ENCODE measurements around the gene PTGES3. TPM values are rescaled to one million over a fixed set of nuclear protein-coding genes. Genes with fewer than 3 reads are reported as not detected.

The PTGES3 gene
- total and polyA plus RNA-seq, 10 of the 15 experiments (the other 5 are each of a cell fraction or from before 2014, with no cell fraction given) = 117 to 520 (median 175) TPM

DNA sequence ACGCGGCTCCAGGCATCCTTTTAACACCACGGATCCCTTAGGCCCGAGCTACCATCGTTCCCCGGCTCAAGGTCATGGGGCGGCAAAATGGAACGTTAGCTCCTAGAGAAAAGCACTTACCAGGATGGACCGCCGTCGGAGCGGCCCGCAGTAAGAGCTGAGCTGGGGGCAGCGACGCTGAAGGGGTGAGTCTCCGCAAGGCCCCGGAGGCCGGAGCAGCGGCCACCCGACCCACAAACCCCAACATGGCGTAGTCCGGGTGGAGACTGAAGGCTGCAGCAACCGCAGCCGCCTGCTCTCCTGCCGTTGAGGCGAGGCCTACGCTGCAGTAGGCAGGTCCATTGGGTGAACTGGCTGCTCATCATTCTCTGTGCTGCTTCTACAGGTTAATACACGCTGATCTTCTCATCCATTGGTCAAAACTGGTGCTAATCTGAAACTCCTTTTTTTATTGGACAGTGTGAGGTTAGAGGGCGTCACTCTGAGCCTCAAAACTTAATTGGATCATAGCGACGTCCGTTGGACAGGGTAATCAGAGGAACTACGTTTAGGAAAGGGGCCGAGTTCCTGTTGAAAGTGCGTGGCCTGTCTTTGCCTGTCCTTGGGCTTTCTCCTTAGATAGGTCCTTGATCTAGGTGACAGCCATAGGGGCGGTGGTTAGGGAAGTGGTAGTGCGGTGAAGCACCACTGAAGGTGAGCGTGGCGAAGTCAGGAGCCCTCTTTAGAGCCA is 42.2 kb downstream of the PTGES3 start, which contains the start of gene ATP5F1B (continued):
- TF ChIP-seq, protein P1, sequence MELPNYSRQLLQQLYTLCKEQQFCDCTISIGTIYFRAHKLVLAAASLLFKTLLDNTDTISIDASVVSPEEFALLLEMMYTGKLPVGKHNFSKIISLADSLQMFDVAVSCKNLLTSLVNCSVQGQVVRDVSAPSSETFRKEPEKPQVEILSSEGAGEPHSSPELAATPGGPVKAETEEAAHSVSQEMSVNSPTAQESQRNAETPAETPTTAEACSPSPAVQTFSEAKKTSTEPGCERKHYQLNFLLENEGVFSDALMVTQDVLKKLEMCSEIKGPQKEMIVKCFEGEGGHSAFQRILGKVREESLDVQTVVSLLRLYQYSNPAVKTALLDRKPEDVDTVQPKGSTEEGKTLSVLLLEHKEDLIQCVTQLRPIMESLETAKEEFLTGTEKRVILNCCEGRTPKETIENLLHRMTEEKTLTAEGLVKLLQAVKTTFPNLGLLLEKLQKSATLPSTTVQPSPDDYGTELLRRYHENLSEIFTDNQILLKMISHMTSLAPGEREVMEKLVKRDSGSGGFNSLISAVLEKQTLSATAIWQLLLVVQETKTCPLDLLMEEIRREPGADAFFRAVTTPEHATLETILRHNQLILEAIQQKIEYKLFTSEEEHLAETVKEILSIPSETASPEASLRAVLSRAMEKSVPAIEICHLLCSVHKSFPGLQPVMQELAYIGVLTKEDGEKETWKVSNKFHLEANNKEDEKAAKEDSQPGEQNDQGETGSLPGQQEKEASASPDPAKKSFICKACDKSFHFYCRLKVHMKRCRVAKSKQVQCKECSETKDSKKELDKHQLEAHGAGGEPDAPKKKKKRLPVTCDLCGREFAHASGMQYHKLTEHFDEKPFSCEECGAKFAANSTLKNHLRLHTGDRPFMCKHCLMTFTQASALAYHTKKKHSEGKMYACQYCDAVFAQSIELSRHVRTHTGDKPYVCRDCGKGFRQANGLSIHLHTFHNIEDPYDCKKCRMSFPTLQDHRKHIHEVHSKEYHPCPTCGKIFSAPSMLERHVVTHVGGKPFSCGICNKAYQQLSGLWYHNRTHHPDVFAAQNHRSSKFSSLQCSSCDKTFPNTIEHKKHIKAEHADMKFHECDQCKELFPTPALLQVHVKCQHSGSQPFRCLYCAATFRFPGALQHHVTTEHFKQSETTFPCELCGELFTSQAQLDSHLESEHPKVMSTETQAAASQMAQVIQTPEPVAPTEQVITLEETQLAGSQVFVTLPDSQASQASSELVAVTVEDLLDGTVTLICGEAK (IDR thresholded peaks at IDR 0.05; ENCODE audit: borderline replicate concordance) = peak; percentile 92; the same call in 1 of the 2 replicates
- TF ChIP-seq IKZF1 (conservative IDR thresholded peaks at IDR 0.05) = peak; percentile 46; the same call in 1 of the 2 replicates
- TF ChIP-seq GABPA (IDR thresholded peaks at IDR 0.05; ENCODE audit: low read depth) = peak; percentile 92
- no peak for TF ChIP-seq NR2C2 (IDR thresholded peaks at IDR 0.05; ENCODE audit: borderline replicate concordance, control insufficient read depth, insufficient read length, low read depth)
- TF ChIP-seq NFYB (IDR thresholded peaks at IDR 0.05; ENCODE audit: insufficient read depth, low read depth, low read length) = peak; percentile 90
- TF ChIP-seq, protein P2, sequence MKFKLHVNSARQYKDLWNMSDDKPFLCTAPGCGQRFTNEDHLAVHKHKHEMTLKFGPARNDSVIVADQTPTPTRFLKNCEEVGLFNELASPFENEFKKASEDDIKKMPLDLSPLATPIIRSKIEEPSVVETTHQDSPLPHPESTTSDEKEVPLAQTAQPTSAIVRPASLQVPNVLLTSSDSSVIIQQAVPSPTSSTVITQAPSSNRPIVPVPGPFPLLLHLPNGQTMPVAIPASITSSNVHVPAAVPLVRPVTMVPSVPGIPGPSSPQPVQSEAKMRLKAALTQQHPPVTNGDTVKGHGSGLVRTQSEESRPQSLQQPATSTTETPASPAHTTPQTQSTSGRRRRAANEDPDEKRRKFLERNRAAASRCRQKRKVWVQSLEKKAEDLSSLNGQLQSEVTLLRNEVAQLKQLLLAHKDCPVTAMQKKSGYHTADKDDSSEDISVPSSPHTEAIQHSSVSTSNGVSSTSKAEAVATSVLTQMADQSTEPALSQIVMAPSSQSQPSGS (IDR thresholded peaks at IDR 0.05; ENCODE audit: low read length) = no peak
- TF ChIP-seq CREB1 (IDR thresholded peaks at IDR 0.05; ENCODE audit: low read depth) = peak; percentile 97
- TF ChIP-seq ZNF622 (IDR thresholded peaks at IDR 0.05) = no peak
- TF ChIP-seq, protein P3, sequence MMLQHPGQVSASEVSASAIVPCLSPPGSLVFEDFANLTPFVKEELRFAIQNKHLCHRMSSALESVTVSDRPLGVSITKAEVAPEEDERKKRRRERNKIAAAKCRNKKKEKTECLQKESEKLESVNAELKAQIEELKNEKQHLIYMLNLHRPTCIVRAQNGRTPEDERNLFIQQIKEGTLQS (IDR thresholded peaks at IDR 0.05; ENCODE audit: borderline replicate concordance, extremely low read depth, low read depth, low read length) = no peak
- TF ChIP-seq, protein P4, sequence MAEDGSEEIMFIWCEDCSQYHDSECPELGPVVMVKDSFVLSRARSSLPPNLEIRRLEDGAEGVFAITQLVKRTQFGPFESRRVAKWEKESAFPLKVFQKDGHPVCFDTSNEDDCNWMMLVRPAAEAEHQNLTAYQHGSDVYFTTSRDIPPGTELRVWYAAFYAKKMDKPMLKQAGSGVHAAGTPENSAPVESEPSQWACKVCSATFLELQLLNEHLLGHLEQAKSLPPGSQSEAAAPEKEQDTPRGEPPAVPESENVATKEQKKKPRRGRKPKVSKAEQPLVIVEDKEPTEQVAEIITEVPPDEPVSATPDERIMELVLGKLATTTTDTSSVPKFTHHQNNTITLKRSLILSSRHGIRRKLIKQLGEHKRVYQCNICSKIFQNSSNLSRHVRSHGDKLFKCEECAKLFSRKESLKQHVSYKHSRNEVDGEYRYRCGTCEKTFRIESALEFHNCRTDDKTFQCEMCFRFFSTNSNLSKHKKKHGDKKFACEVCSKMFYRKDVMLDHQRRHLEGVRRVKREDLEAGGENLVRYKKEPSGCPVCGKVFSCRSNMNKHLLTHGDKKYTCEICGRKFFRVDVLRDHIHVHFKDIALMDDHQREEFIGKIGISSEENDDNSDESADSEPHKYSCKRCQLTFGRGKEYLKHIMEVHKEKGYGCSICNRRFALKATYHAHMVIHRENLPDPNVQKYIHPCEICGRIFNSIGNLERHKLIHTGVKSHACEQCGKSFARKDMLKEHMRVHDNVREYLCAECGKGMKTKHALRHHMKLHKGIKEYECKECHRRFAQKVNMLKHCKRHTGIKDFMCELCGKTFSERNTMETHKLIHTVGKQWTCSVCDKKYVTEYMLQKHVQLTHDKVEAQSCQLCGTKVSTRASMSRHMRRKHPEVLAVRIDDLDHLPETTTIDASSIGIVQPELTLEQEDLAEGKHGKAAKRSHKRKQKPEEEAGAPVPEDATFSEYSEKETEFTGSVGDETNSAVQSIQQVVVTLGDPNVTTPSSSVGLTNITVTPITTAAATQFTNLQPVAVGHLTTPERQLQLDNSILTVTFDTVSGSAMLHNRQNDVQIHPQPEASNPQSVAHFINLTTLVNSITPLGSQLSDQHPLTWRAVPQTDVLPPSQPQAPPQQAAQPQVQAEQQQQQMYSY (CRISPR knock-in tag; IDR thresholded peaks at IDR 0.05) = no peak
- TF ChIP-seq, protein P5, sequence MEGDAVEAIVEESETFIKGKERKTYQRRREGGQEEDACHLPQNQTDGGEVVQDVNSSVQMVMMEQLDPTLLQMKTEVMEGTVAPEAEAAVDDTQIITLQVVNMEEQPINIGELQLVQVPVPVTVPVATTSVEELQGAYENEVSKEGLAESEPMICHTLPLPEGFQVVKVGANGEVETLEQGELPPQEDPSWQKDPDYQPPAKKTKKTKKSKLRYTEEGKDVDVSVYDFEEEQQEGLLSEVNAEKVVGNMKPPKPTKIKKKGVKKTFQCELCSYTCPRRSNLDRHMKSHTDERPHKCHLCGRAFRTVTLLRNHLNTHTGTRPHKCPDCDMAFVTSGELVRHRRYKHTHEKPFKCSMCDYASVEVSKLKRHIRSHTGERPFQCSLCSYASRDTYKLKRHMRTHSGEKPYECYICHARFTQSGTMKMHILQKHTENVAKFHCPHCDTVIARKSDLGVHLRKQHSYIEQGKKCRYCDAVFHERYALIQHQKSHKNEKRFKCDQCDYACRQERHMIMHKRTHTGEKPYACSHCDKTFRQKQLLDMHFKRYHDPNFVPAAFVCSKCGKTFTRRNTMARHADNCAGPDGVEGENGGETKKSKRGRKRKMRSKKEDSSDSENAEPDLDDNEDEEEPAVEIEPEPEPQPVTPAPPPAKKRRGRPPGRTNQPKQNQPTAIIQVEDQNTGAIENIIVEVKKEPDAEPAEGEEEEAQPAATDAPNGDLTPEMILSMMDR (IDR thresholded peaks at IDR 0.05 in 2 of 3, conservative IDR thresholded peaks at IDR 0.05 in 1 of 3; ENCODE audit: control insufficient read depth in 2 of 3, extremely low read depth in 1 of 3, insufficient read depth in 1 of 3, low read depth in 3 of 3, low read length in 3 of 3) = no peak
- TF ChIP-seq, protein P6, sequence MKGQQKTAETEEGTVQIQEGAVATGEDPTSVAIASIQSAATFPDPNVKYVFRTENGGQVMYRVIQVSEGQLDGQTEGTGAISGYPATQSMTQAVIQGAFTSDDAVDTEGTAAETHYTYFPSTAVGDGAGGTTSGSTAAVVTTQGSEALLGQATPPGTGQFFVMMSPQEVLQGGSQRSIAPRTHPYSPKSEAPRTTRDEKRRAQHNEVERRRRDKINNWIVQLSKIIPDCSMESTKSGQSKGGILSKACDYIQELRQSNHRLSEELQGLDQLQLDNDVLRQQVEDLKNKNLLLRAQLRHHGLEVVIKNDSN (IDR thresholded peaks at IDR 0.05; ENCODE audit: borderline replicate concordance, extremely low read length, insufficient read depth, low read depth, low read length) = no peak
- TF ChIP-seq SPI1 (IDR thresholded peaks at IDR 0.05; ENCODE audit: borderline replicate concordance, insufficient read depth, low read depth, low read length) = peak; percentile 55; the same call in 1 of the 2 replicates
